A549 (cell line): Measurements from ENCODE around the gene LIN7A. TPM values are rescaled to one million over a fixed set of nuclear protein-coding genes. Genes with fewer than 3 reads are reported as not detected.
A peak's percentile ranks its signal among the peaks of the same experiment; 100 is the strongest.

ENCODE experiments used
- ATAC-seq, 2 experiments: fragments of 200-7000 bp in 1 of 2; fragments of >200 bp in 1 of 2; cut with Nextera tagmentation in 1 of 2; cut with Tn5 transposase in 1 of 2; 3 replicates each; pipeline versions ENCODE4 v1.8.0 to v1.9.1; 2018 to 2020; ENCODE audit warnings: mild to moderate bottlenecking in 1 of 2, moderate library complexity in 1 of 2
- CTCF ChIA-PET: fragments of 300-600 bp; sonication (Branson Sonifier 250); formaldehyde crosslinking; extraction: SDS; loops from one replicate; lab custom pipeline; 2021; ENCODE audit warnings: antibody characterized with exemption, inconsistent platforms; lab: Yijun Ruan, JAX
- POLR2A ChIA-PET: fragments of 350-600 bp; formaldehyde crosslinking; extraction: SDS; loops from one replicate; lab custom pipeline; 2021; ENCODE audit warnings: antibody characterized with exemption, inconsistent platforms; lab: Yijun Ruan, JAX
- DNase-seq, 2 experiments: peaks; one replicate each; pipeline versions ENCODE4 v3.0.0 to v3.0.0-alpha.2; 2011 to 2016; ENCODE audit warnings: low read depth in 1 of 2, low spot score in 1 of 2
- FAIRE-seq: peaks from 2 replicates; lab custom pipeline; 2011; peaks lifted over from hg19 to GRCh38; lab: Jason Lieb, UNC
- H3K27ac ChIP-seq, 2 experiments: fragments of >200 bp; sonication (Bioruptor Twin); formaldehyde crosslinking; 3 replicates each; pipeline ENCODE4 v1.5.1; 2016 to 2017
- H3K4me1 ChIP-seq: fragments of >200 bp; sonication (Bioruptor Twin); formaldehyde crosslinking; 3 replicates; pipeline ENCODE4 v1.6.1; 2016
- H3K4me2 ChIP-seq: fragments of >200 bp; sonication (Bioruptor Twin); formaldehyde crosslinking; 3 replicates; pipeline ENCODE4 v1.6.1; 2016
- H3K4me3 ChIP-seq: fragments of >200 bp; sonication (Bioruptor Twin); formaldehyde crosslinking; 3 replicates; pipeline ENCODE4 v1.5.1; 2016
- H3K9me3 ChIP-seq: fragments of >200 bp; sonication (Bioruptor Twin); formaldehyde crosslinking; 3 replicates; pipeline ENCODE4 v1.6.1; 2016
- CBX2 ChIP-seq: fragments of 200-600 bp; sonication (generic); IDR thresholded peaks from 2 replicates; pipeline ENCODE4 v1.6.1; 2016; ENCODE audit warnings: low read depth, mild to moderate bottlenecking, borderline replicate concordance
- EHMT2 ChIP-seq: fragments of 200-600 bp; sonication (generic); IDR thresholded peaks from 2 replicates; pipeline ENCODE4 v1.6.1; 2016; ENCODE audit warnings: antibody characterized with exemption, low read depth, mild to moderate bottlenecking, moderate library complexity
- EP300 ChIP-seq, 2 experiments: fragments of >200 bp; sonication (Bioruptor Twin); formaldehyde crosslinking; IDR thresholded peaks; 2 replicates in 1 of 2; 3 replicates in 1 of 2; pipeline ENCODE4 v1.6.1; 2016 to 2017
- HOXB13 ChIP-seq: fragments of 250-450 bp; sonication (Bioruptor Pico); IDR thresholded peaks from 2 replicates; pipeline ENCODE4 v1.5.0; 2020; ENCODE audit warnings: low read depth, mild to moderate bottlenecking, moderate library complexity
- HOXB5 ChIP-seq: fragments of 250-450 bp; sonication (Bioruptor Pico); IDR thresholded peaks from 2 replicates; pipeline ENCODE4 v1.5.0; 2020; ENCODE audit warnings: mild to moderate bottlenecking, moderate library complexity
- JUNB ChIP-seq: fragments of >200 bp; sonication (Bioruptor Twin); formaldehyde crosslinking; IDR thresholded peaks from 2 replicates; pipeline ENCODE4 v1.6.1; 2016
- KDM5A ChIP-seq: fragments of 200-600 bp; sonication (generic); IDR thresholded peaks from 2 replicates; pipeline ENCODE4 v1.6.1; 2016; ENCODE audit warnings: antibody characterized with exemption, mild to moderate bottlenecking
- MAFK ChIP-seq: fragments of 450-650 bp; IDR thresholded peaks from 2 replicates; pipeline ENCODE4 v1.6.1; 2014; ENCODE audit not compliant: partially characterized antibody
- MAZ ChIP-seq: fragments of 150-350 bp; IDR thresholded peaks from 2 replicates; pipeline ENCODE4 v1.6.1; 2014; ENCODE audit warnings: antibody characterized with exemption, low read depth, low read length, borderline replicate concordance
- NPAS2 ChIP-seq: fragments of 250-450 bp; sonication (Bioruptor Pico); IDR thresholded peaks from 2 replicates; pipeline ENCODE4 v1.8.0; 2022; ENCODE audit warnings: mild to moderate bottlenecking, moderate library complexity, borderline replicate concordance
- NR3C1 ChIP-seq: fragments of >200 bp; sonication (Bioruptor Twin); formaldehyde crosslinking; IDR thresholded peaks from 3 replicates; pipeline ENCODE4 v1.6.1; 2017
- POLR2A ChIP-seq: IDR thresholded peaks from 2 replicates; pipeline ENCODE4 v1.6.1; 2012; ENCODE audit warnings: mild to moderate bottlenecking, low read length
- POLR2AphosphoS2 ChIP-seq: conservative IDR thresholded peaks from 2 replicates; pipeline ENCODE4 v1.6.1; 2012; ENCODE audit warnings: low read length, improper control_type of control experiment, inconsistent platforms
- RAD21 ChIP-seq, 2 experiments: fragments of >200 bp in 1 of 2; sonication (Bioruptor Twin) in 1 of 2; formaldehyde crosslinking in 1 of 2; IDR thresholded peaks in 1 of 2; conservative IDR thresholded peaks in 1 of 2; 2 replicates in 1 of 2; 3 replicates in 1 of 2; pipeline ENCODE4 v1.6.1; 2012 to 2018; ENCODE audit warnings: inconsistent platforms in 1 of 2
- RARB ChIP-seq: fragments of 250-450 bp; sonication (Bioruptor Pico); IDR thresholded peaks from 2 replicates; pipeline ENCODE4 v1.8.0; 2021; ENCODE audit warnings: mild to moderate bottlenecking, moderate library complexity
- RFX5 ChIP-seq: fragments of 450-650 bp; IDR thresholded peaks from 2 replicates; pipeline ENCODE4 v1.7.1; 2014; ENCODE audit warnings: antibody characterized with exemption, mild to moderate bottlenecking, moderate library complexity
- SMC3 ChIP-seq: fragments of >200 bp; sonication (Bioruptor Twin); formaldehyde crosslinking; IDR thresholded peaks from 3 replicates; pipeline ENCODE4 v1.6.1; 2018; ENCODE audit warnings: inconsistent platforms
- TFCP2L1 ChIP-seq: fragments of 250-450 bp; sonication (Bioruptor Pico); IDR thresholded peaks from 2 replicates; pipeline ENCODE4 v1.5.0; 2021; ENCODE audit warnings: mild to moderate bottlenecking
- ZC3H11A ChIP-seq: fragments of 450-650 bp; IDR thresholded peaks from 2 replicates; pipeline ENCODE4 v1.6.1; 2014; ENCODE audit warnings: antibody characterized with exemption, mild to moderate bottlenecking
- WGBS: methylation state at CpG from one replicate; pipeline ENCODE4 v1.1.6; 2017; ENCODE audit errors: missing lambda C conversion rate; 5-methylcytosine and 5-hydroxymethylcytosine counted together
- polyA plus RNA-seq, 4 experiments: library from polyadenylated mRNA; depleted of rRNA in 3 of 4; stranded (reverse); fragments of >200 nt; fragmentation: RNase III in 1 of 4; extraction: RNeasy Plus Mini Kit Qiagen cat#74134 plus additional on column Dnase treatment in 1 of 4; gene quantifications; 2 replicates in 3 of 4; 3 replicates in 1 of 4; pipeline ENCODE4 v1.2.3, GENCODE V29; 2011 to 2017
- TF ChIP-seq, protein P1 (sequence below): IDR thresholded peaks from 2 replicates; pipeline ENCODE4 v1.6.1; 2012
- TF ChIP-seq, protein P2 (sequence below): fragments of >200 bp; sonication (Bioruptor Twin); formaldehyde crosslinking; IDR thresholded peaks from 3 replicates; pipeline ENCODE4 v1.5.1; 2016

The LIN7A gene
- polyA plus RNA-seq, 2 of the 4 experiments (the other 2 are of a cell fraction): 0.23 to 2.6 TPM

DNA sequence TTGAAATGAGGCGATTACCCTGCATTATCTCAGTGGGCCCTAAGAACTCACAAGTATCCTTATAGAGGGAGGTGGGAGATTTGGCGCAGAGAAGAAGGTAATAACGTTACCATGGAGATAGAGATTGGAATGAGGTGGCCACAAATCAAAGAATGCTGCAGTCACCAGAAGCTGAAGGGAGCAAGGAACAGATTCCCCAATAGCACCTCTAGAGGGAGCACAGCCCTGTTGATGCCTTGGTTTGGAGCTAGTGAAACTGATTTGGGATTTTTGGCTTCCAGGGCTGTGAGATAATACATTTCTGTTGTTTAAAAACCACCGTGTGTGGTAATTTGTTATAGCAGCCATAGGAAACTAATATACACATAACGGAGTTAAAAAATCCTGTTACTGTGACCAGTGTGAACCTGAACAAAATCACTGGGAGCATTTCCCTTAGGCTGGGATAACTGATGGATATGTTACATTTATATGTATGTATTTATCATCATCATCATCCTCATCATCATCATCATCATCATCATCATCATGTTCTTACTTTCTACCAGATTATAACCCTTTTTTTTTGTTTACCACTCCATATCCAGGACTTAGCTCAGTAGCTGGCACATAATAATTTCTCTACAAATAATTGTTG is 100.3 kb downstream of the LIN7A start:
- H3K4me3 ChIP-seq: no peak overlapping the region
- no peaks in the 10 kb centered on the region for H3K9me3 ChIP-seq
- H3K4me2 ChIP-seq: no peak overlapping the region
- H3K27ac ChIP-seq: no peak overlapping the region
- peak; percentile 88 to 94 for ATAC-seq
- DNase-seq: peak; percentile 6 to 53
- H3K4me1 ChIP-seq: no peaks in the 10 kb centered on the region
- CTCF ChIA-PET: interaction anchor here (0.6 to 1.1 kb wide), 7 partner anchors 9 to 421 kb away, joined by 3 to 5 read pairs (median 3); no protein-coding TSS in a partner anchor
- WGBS: 8% methylated on average over 5 of the region's 5 CpGs
- TF ChIP-seq, protein P1, sequence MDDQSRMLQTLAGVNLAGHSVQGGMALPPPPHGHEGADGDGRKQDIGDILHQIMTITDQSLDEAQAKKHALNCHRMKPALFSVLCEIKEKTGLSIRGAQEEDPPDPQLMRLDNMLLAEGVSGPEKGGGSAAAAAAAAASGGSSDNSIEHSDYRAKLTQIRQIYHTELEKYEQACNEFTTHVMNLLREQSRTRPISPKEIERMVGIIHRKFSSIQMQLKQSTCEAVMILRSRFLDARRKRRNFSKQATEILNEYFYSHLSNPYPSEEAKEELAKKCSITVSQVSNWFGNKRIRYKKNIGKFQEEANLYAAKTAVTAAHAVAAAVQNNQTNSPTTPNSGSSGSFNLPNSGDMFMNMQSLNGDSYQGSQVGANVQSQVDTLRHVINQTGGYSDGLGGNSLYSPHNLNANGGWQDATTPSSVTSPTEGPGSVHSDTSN: no peak
- no peak for TF ChIP-seq HOXB13
- TF ChIP-seq POLR2AphosphoS2: no peak
- no peak for TF ChIP-seq MAZ
- no peak for TF ChIP-seq KDM5A
- TF ChIP-seq RAD21 (conservative IDR thresholded peaks at IDR 0.05 in 1 of 2, IDR thresholded peaks at IDR 0.05 in 1 of 2): peak; percentile 27 to 53; a peak in 3 of 5 replicates
- TF ChIP-seq EHMT2: no peak
- TF ChIP-seq SMC3: peak; percentile 44; the same call in 2 of the 3 replicates
- no peak for TF ChIP-seq RARB
- TF ChIP-seq JUNB: no peak
- no peak for TF ChIP-seq NR3C1
- TF ChIP-seq, protein P2, sequence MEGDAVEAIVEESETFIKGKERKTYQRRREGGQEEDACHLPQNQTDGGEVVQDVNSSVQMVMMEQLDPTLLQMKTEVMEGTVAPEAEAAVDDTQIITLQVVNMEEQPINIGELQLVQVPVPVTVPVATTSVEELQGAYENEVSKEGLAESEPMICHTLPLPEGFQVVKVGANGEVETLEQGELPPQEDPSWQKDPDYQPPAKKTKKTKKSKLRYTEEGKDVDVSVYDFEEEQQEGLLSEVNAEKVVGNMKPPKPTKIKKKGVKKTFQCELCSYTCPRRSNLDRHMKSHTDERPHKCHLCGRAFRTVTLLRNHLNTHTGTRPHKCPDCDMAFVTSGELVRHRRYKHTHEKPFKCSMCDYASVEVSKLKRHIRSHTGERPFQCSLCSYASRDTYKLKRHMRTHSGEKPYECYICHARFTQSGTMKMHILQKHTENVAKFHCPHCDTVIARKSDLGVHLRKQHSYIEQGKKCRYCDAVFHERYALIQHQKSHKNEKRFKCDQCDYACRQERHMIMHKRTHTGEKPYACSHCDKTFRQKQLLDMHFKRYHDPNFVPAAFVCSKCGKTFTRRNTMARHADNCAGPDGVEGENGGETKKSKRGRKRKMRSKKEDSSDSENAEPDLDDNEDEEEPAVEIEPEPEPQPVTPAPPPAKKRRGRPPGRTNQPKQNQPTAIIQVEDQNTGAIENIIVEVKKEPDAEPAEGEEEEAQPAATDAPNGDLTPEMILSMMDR: peak; percentile 55
- no peak for TF ChIP-seq NPAS2
- no peak for TF ChIP-seq MAFK
- POLR2A ChIA-PET: interaction anchor here (0.6 kb wide), 1 partner anchor 105 kb away, joined by 8 read pairs; no protein-coding TSS in a partner anchor
- no peak for FAIRE-seq

DNA sequence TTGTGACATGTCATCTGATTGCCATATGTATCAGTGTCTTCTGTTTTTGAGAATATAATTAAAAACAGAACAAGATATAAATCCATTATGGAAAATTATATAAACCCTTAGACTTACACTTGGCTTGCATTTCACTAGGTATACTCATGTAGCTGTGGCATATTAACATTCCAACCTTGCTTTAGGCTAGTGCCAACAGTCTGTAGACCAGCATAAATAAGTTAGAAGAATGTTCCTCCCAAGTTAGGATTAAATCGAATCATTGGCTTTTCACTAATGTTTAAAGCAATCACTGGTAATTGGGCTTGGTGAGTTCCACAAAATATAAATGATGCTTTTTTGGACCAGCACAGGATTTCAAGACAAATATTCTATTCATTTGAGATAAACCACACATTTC is 103.0 kb downstream of the LIN7A start:
- ATAC-seq: no peak
- no peak overlapping the region for H3K4me2 ChIP-seq
- H3K27ac ChIP-seq: no peak overlapping the region
- TF ChIP-seq POLR2A (no peak), POLR2AphosphoS2 (no peak)
- TF ChIP-seq, all 56 proteins: peak for 0
- ChIA-PET CTCF (no interaction called here), POLR2A (no interaction called here)
- Histone ChIP-seq H3K4me1 (no peaks in the 10 kb centered on the region), H3K9me3 (no peaks in the 10 kb centered on the region), H3K4me3 (no peak overlapping the region)
- WGBS: 0% methylated on average over 1 of the region's 1 CpG
- no peak for DNase-seq
- FAIRE-seq: no peak

DNA sequence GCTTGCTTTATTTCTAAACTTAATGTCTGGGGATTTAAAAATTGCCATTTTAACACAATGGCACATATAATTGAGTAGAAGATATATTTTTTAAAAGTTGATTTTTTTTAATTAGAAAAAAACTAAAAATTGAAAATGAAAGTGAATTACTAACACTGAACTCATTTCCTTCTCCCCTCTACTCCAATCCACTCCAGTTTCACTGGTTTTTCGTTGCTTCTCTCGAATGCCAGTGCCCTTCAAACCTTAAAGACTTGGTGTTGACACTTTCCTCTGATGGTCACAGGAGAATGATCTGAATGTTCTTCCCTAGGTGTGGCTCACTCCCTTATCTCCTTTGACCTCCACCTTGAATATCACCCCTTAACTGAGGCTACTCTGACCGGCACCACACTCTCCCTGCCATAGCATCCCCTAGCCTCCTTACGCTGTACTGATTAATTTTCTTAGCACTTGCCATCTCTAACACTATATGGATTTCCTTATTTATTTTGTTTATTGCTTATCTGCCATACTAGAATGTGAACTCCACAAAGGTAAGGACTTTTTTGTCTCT is 107.1 kb downstream of the LIN7A start:
- Histone ChIP-seq H3K4me1 (no peaks in the 10 kb centered on the region), H3K4me2 (no peak overlapping the region), H3K4me3 (no peak overlapping the region), H3K9me3 (no peaks in the 10 kb centered on the region), H3K27ac (no peak overlapping the region)
- no peak for TF ChIP-seq CBX2
- TF ChIP-seq HOXB5: no peak
- TF ChIP-seq JUNB: no peak
- TF ChIP-seq RFX5: no peak
- no peak for TF ChIP-seq EP300 (IDR thresholded peaks at IDR 0.05)
- no peak for TF ChIP-seq TFCP2L1 (CRISPR knock-in tag)
- TF ChIP-seq ZC3H11A: no peak
- ATAC-seq (no peak), FAIRE-seq (no peak), DNase-seq (no peak)
- WGBS: 52% methylated on average over 4 of the region's 4 CpGs
- ChIA-PET POLR2A (no interaction called here), CTCF (no interaction called here)
